ENCODE data around the gene EHD4. TPM values are rescaled to one million over a fixed set of nuclear protein-coding genes. Genes with fewer than 3 reads are reported as not detected.

EHD4 gene
- polyA plus RNA-seq, 1 experiment: 19.3 TPM

- POLR2A ChIA-PET: no interaction called here
- H3K27me3 ChIP-seq (ENCODE audit: control insufficient read depth, insufficient read depth, low read length): peaks cover 28% of the 10 kb centered on the region
- no peak overlapping the region for H3K4me3 ChIP-seq (ENCODE audit: low read depth, low read length)
- peak; percentile 97 for TF ChIP-seq CTCF (IDR thresholded peaks at IDR 0.05; ENCODE audit: low read depth, low read length)
- H3K9me3 ChIP-seq (ENCODE audit: control insufficient read depth, insufficient read depth, low read length): no peaks in the 10 kb centered on the region
- H3K27ac ChIP-seq (ENCODE audit: low read depth, low read length): no peak overlapping the region
- CTCF ChIA-PET: interaction anchor here (0.6 to 5.4 kb wide), 27 partner anchors 9 to 468 kb away, joined by 3 to 81 read pairs (median 4); partner anchors contain the start of gene EHD4
- peak; percentile 34 for DNase-seq (ENCODE audit: low read depth, low spot score)
These were observed 17.4 kb upstream of the EHD4 start for GRCh38 chr15:41989573-41990242.

- ChIA-PET CTCF (interaction anchor here (0.6 to 5.4 kb wide), 22 partner anchors 8 to 319 kb away, joined by 3 to 81 read pairs (median 4); partner anchors contain the start of gene EHD4), POLR2A (no interaction called here)
- Histone ChIP-seq H3K27ac (ENCODE audit: low read depth, low read length) (no peak overlapping the region), H3K27me3 (ENCODE audit: control insufficient read depth, insufficient read depth, low read length) (peaks cover 30% of the 10 kb centered on the region), H3K9me3 (ENCODE audit: control insufficient read depth, insufficient read depth, low read length) (no peaks in the 10 kb centered on the region), H3K4me3 (ENCODE audit: low read depth, low read length) (no peak overlapping the region)
- no peak for TF ChIP-seq CTCF (IDR thresholded peaks at IDR 0.05; ENCODE audit: low read depth, low read length)
- no peak for DNase-seq (ENCODE audit: low read depth, low spot score)
These were observed 16.7 kb upstream of the EHD4 start for GRCh38 chr15:41988896-41989572.

- ChIA-PET POLR2A (no interaction called here), CTCF (interaction anchor here (2.1 to 5.4 kb wide), 3 partner anchors 67 to 151 kb away, joined by 7 to 81 read pairs (median 36); no protein-coding TSS in a partner anchor)
- H3K27me3 ChIP-seq (ENCODE audit: control insufficient read depth, insufficient read depth, low read length): peaks cover 32% of the 10 kb centered on the region
- no peaks in the 10 kb centered on the region for H3K9me3 ChIP-seq (ENCODE audit: control insufficient read depth, insufficient read depth, low read length)
- TF ChIP-seq CTCF (IDR thresholded peaks at IDR 0.05; ENCODE audit: low read depth, low read length): no peak
- no peak overlapping the region for H3K4me3 ChIP-seq (ENCODE audit: low read depth, low read length)
- no peak overlapping the region for H3K27ac ChIP-seq (ENCODE audit: low read depth, low read length)
- no peak for DNase-seq (ENCODE audit: low read depth, low spot score)
These were observed 15.5 kb upstream of the EHD4 start for GRCh38 chr15:41987925-41988275.

GRCh38 chr15:41987246-41987924 lies 15.0 kb upstream of the EHD4 start:
- H3K4me3 ChIP-seq (ENCODE audit: low read depth, low read length): no peak overlapping the region
- H3K27me3 ChIP-seq (ENCODE audit: control insufficient read depth, insufficient read depth, low read length): peaks cover 28% of the 10 kb centered on the region
- no peak for DNase-seq (ENCODE audit: low read depth, low spot score)
- ChIA-PET CTCF (interaction anchor here (5.4 kb wide), 1 partner anchor 97 kb away, joined by 81 read pairs; no protein-coding TSS in a partner anchor), POLR2A (no interaction called here)
- H3K27ac ChIP-seq (ENCODE audit: low read depth, low read length): no peak overlapping the region
- no peaks in the 10 kb centered on the region for H3K9me3 ChIP-seq (ENCODE audit: control insufficient read depth, insufficient read depth, low read length)
- TF ChIP-seq CTCF (IDR thresholded peaks at IDR 0.05; ENCODE audit: low read depth, low read length): no peak
